Sciatic nerve (tissue), 2 donors: Measurements from ENCODE around the gene GATC. TPM values are rescaled to one million over a fixed set of nuclear protein-coding genes. Genes with fewer than 3 reads are reported as not detected.

Source experiments
- ATAC-seq: fragments of 200-7000 bp; cut with Tn5 transposase; one replicate; pipeline ENCODE4 v1.9.1; 2020; ENCODE audit warnings: mild to moderate bottlenecking, moderate library complexity
- DNase-seq: peaks from one replicate; pipeline ENCODE4 v3.0.0-alpha.2; 2020; ENCODE audit warnings: low spot score
- intact Hi-C: fragments of 100-400 bp; cut with DNase I; formaldehyde crosslinking; loops from one replicate; pipeline ENCODE4 v1.14.2; 2022
- total RNA-seq: library from RNA; stranded (reverse); fragmentation: NEBNext Ultra II Directional; extraction: Animal tissue kit (Norgen Biotek cat#: 25700); gene quantifications from one replicate; pipeline ENCODE4 v1.2.1, GENCODE V29; 2021
- donor health status: DM: no; HTN: no; CAD: no.
- donor health status: DM: no; HTN: no; CAD: no.

The GATC gene
- total RNA-seq = 26.6 TPM

- peak; percentile 91 for DNase-seq
- intact Hi-C loops = no loop called here
- peak; percentile 99 for ATAC-seq
These were observed at the start of gene GATC, which contains the start of gene TRIAP1 for GRCh38 chr12:120445911-120446843. Gene GATC (plus strand): TSS chr12:120446444. CDS start chr12:120446481, 37 bp downstream. Gene TRIAP1 (minus strand): TSS chr12:120446384. CDS start chr12:120446372, 12 bp downstream.

GRCh38 chr12:120397824-120398540 lies 48.3 kb upstream of the GATC start:
- DNase-seq (no peak), ATAC-seq (no peak)
- intact Hi-C loops = no loop called here

- intact Hi-C loops = no loop called here
- DNase-seq (no peak), ATAC-seq (no peak)
These were observed 46.7 kb upstream of the GATC start for GRCh38 chr12:120399531-120399930.

GRCh38 chr12:120402217-120402616 lies 44.0 kb upstream of the GATC start:
- DNase-seq = no peak
- no peak for ATAC-seq
- intact Hi-C loops = no loop called here

GRCh38 chr12:120403869-120404268 lies 42.4 kb upstream of the GATC start:
- DNase-seq = no peak
- no peak for ATAC-seq
- intact Hi-C loops = no loop called here

- ATAC-seq = no peak
- intact Hi-C loops = no loop called here
- DNase-seq = no peak
These were observed 42.0 kb upstream of the GATC start for GRCh38 chr12:120404271-120404670.

GRCh38 chr12:120406069-120406468 lies 40.2 kb upstream of the GATC start:
- ATAC-seq (no peak), DNase-seq (no peak)
- intact Hi-C loops = no loop called here

- intact Hi-C loops = no loop called here
- DNase-seq (no peak), ATAC-seq (no peak)
These were observed 39.7 kb upstream of the GATC start for GRCh38 chr12:120406553-120406952.

GRCh38 chr12:120408771-120409170 lies 37.5 kb upstream of the GATC start:
- no peak for DNase-seq
- ATAC-seq = no peak
- intact Hi-C loops = no loop called here

- intact Hi-C loops = no loop called here
- ATAC-seq = no peak
- no peak for DNase-seq
These were observed 33.8 kb upstream of the GATC start for GRCh38 chr12:120412421-120412820.

- no peak for ATAC-seq
- intact Hi-C loops = no loop called here
- no peak for DNase-seq
These were observed 32.1 kb upstream of the GATC start for GRCh38 chr12:120413901-120414695.

- intact Hi-C loops = no loop called here
- DNase-seq (no peak), ATAC-seq (no peak)
These were observed 29.6 kb upstream of the GATC start for GRCh38 chr12:120416490-120417216.

GRCh38 chr12:120417917-120418580 lies 28.2 kb upstream of the GATC start:
- DNase-seq = no peak
- ATAC-seq = no peak
- intact Hi-C loops = no loop called here

- ATAC-seq = no peak
- intact Hi-C loops = no loop called here
- no peak for DNase-seq
These were observed 24.5 kb upstream of the GATC start for GRCh38 chr12:120421701-120422100.

- no peak for DNase-seq
- no peak for ATAC-seq
- intact Hi-C loops = no loop called here
These were observed 23.3 kb upstream of the GATC start for GRCh38 chr12:120422892-120423456.

GRCh38 chr12:120425797-120426196 lies 20.4 kb upstream of the GATC start:
- no peak for DNase-seq
- intact Hi-C loops = no loop called here
- ATAC-seq = no peak

- intact Hi-C loops = no loop called here
- ATAC-seq = no peak
These were observed 17.5 kb upstream of the GATC start for GRCh38 chr12:120428597-120429229.

More at GRCh38 chr12:120428597-120429229, 17.5 kb upstream of the GATC start:
- no peak for DNase-seq
